ACC112 (cell line): ENCODE data around the gene TMEM151B.

Experiments
- H2AFZ ChIP-seq: fragments of 200-600 bp; sonication (generic); one replicate; pipeline ENCODE4 v1.6.0; 2017; ENCODE audit warnings: antibody characterized with exemption, low read length; ENCODE audit not compliant: unreplicated experiment
- H3K27ac ChIP-seq: fragments of 200-600 bp; sonication (generic); 2 replicates; pipeline ENCODE4 v1.5.1; 2014; ENCODE audit warnings: low read depth, mild to moderate bottlenecking, antibody characterized with exemption, low read length, moderate library complexity
- H3K27me3 ChIP-seq: fragments of 200-600 bp; sonication (generic); 2 replicates; pipeline ENCODE4 v1.6.1; 2014; ENCODE audit warnings: mild to moderate bottlenecking, antibody characterized with exemption, low read length, moderate library complexity, mixed read lengths; ENCODE audit not compliant: insufficient read depth
- H3K36me3 ChIP-seq: fragments of 200-600 bp; sonication (generic); 2 replicates; pipeline ENCODE4 v1.6.1; 2016; ENCODE audit warnings: mild to moderate bottlenecking, antibody characterized with exemption, low read length, moderate library complexity, mixed read lengths; ENCODE audit not compliant: insufficient read depth
- H3K4me1 ChIP-seq: fragments of 200-600 bp; sonication (generic); one replicate; pipeline ENCODE4 v1.6.1; 2016; ENCODE audit warnings: low read length, mixed read lengths; ENCODE audit not compliant: insufficient read depth, unreplicated experiment, control insufficient read depth
- H3K4me3 ChIP-seq: fragments of 200-600 bp; sonication (generic); 2 replicates; pipeline ENCODE4 v1.5.1; 2014; ENCODE audit warnings: mild to moderate bottlenecking, low read depth, low read length
- H3K79me2 ChIP-seq: fragments of 200-600 bp; sonication (generic); one replicate; pipeline ENCODE4 v1.6.0; 2016; ENCODE audit warnings: low read length; ENCODE audit not compliant: control insufficient read depth, unreplicated experiment, insufficient read depth

Gene TMEM151B

GRCh38 chr6:44254191-44255104, 15.8 kb upstream of the TMEM151B start:
- H3K27ac ChIP-seq, result no peak overlapping the region
- peaks cover 39% of the 10 kb centered on the region for H3K36me3 ChIP-seq
- no peaks in the 10 kb centered on the region for H3K27me3 ChIP-seq
- peaks cover 37% of the 10 kb centered on the region for H3K79me2 ChIP-seq
- H3K4me3 ChIP-seq, result no peak overlapping the region
- peaks cover 44% of the 10 kb centered on the region for H3K4me1 ChIP-seq
- H2AFZ ChIP-seq, result no peak overlapping the region

GRCh38 chr6:44255105-44255808, 15.0 kb upstream of the TMEM151B start:
- H3K79me2 ChIP-seq, result peaks cover 29% of the 10 kb centered on the region
- H3K4me1 ChIP-seq, result peaks cover 36% of the 10 kb centered on the region
- H2AFZ ChIP-seq, result no peak overlapping the region
- no peak overlapping the region for H3K27ac ChIP-seq
- no peaks in the 10 kb centered on the region for H3K27me3 ChIP-seq
- peaks cover 33% of the 10 kb centered on the region for H3K36me3 ChIP-seq
- peak overlapping the region; percentile 93 for H3K4me3 ChIP-seq

GRCh38 chr6:44255871-44256774, 14.1 kb upstream of the TMEM151B start:
- H3K27ac ChIP-seq, result peak overlapping the region; percentile 58; the same call in 1 of the 2 replicates
- H3K79me2 ChIP-seq, result peaks cover 20% of the 10 kb centered on the region
- no peaks in the 10 kb centered on the region for H3K27me3 ChIP-seq
- peaks cover 25% of the 10 kb centered on the region for H3K36me3 ChIP-seq
- peaks cover 28% of the 10 kb centered on the region for H3K4me1 ChIP-seq
- H2AFZ ChIP-seq, result no peak overlapping the region
- peak overlapping the region; percentile 93 for H3K4me3 ChIP-seq

- H2AFZ ChIP-seq, result no peak overlapping the region
- H3K4me3 ChIP-seq, result peak overlapping the region; percentile 93
- peak overlapping the region; percentile 58; the same call in 1 of the 2 replicates for H3K27ac ChIP-seq
- peaks cover 14% of the 10 kb centered on the region for H3K79me2 ChIP-seq
- H3K36me3 ChIP-seq, result peaks cover 19% of the 10 kb centered on the region; the same call in 1 of the 2 replicates
- peaks cover 24% of the 10 kb centered on the region for H3K4me1 ChIP-seq
- no peaks in the 10 kb centered on the region for H3K27me3 ChIP-seq
Observed at GRCh38 chr6:44256775-44257024, 13.6 kb upstream of the TMEM151B start.

GRCh38 chr6:44257025-44257752, 13.1 kb upstream of the TMEM151B start, which contains the start of gene SLC35B2:
Gene SLC35B2, minus strand, starts transcription at chr6:44257528. Its CDS starts 118 bp downstream, at chr6:44257410.
- H3K27me3 ChIP-seq, result no peaks in the 10 kb centered on the region
- peak within 1 kb of the TSS; percentile 93 for H3K4me3 ChIP-seq
- peaks cover 14% of the 10 kb centered on the region; the same call in 1 of the 2 replicates for H3K36me3 ChIP-seq
- H3K27ac ChIP-seq, result peak within 1 kb of the TSS; percentile 58; the same call in 1 of the 2 replicates
- peak within 1 kb of the TSS; percentile 81 for H2AFZ ChIP-seq
- peaks cover 21% of the 10 kb centered on the region for H3K4me1 ChIP-seq
- peaks cover 12% of the 10 kb centered on the region for H3K79me2 ChIP-seq

- Histone ChIP-seq H3K79me2 (peaks cover 12% of the 10 kb centered on the region), H3K27ac (peak overlapping the region; percentile 44; the same call in 1 of the 2 replicates), H3K4me3 (peak overlapping the region; percentile 93), H3K36me3 (peaks cover 11% of the 10 kb centered on the region; the same call in 1 of the 2 replicates), H3K4me1 (peaks cover 27% of the 10 kb centered on the region), H3K27me3 (no peaks in the 10 kb centered on the region), H2AFZ (peak overlapping the region; percentile 81)
Observed at GRCh38 chr6:44257753-44258324, 12.4 kb upstream of the TMEM151B start.

- H3K4me1 ChIP-seq, result peaks cover 31% of the 10 kb centered on the region
- H3K36me3 ChIP-seq, result 0 out of 2 replicates have a peak, but pooled peaks cover 6% of the 10 kb centered on the region
- no peaks in the 10 kb centered on the region for H3K27me3 ChIP-seq
- H2AFZ ChIP-seq, result no peak overlapping the region
- H3K4me3 ChIP-seq, result no peak overlapping the region
- no peak overlapping the region for H3K27ac ChIP-seq
- H3K79me2 ChIP-seq, result peaks cover 12% of the 10 kb centered on the region
Observed at GRCh38 chr6:44258325-44258863, 11.9 kb upstream of the TMEM151B start.

- peaks cover 31% of the 10 kb centered on the region for H3K4me1 ChIP-seq
- H3K4me3 ChIP-seq, result no peak overlapping the region
- no peak overlapping the region for H3K27ac ChIP-seq
- H3K36me3 ChIP-seq, result 0 out of 2 replicates have a peak, but pooled peaks cover 6% of the 10 kb centered on the region
- no peak overlapping the region for H2AFZ ChIP-seq
- H3K79me2 ChIP-seq, result peaks cover 17% of the 10 kb centered on the region
- H3K27me3 ChIP-seq, result no peaks in the 10 kb centered on the region
Observed at GRCh38 chr6:44258921-44259320, 11.3 kb upstream of the TMEM151B start.

GRCh38 chr6:44260011-44260410, 10.2 kb upstream of the TMEM151B start:
- peaks cover 26% of the 10 kb centered on the region for H3K4me1 ChIP-seq
- H3K4me3 ChIP-seq, result no peak overlapping the region
- H2AFZ ChIP-seq, result no peak overlapping the region
- peaks cover 25% of the 10 kb centered on the region for H3K79me2 ChIP-seq
- 0 out of 2 replicates have a peak, but pooled peaks cover 4% of the 10 kb centered on the region for H3K36me3 ChIP-seq
- H3K27ac ChIP-seq, result no peak overlapping the region
- no peaks in the 10 kb centered on the region for H3K27me3 ChIP-seq
